Choroid plexus epithelial cell (primary cell): ENCODE measurements around the gene LAMA3.

Experiments used
- DNase-seq: peaks from one replicate; pipeline ENCODE4 v3.0.0-alpha.2; 2010; ENCODE audit warnings: low read depth
- H3K4me3 ChIP-seq: 2 replicates; pipeline ENCODE4 v1.5.1; 2011; ENCODE audit warnings: low read depth, mild to moderate bottlenecking, control low read depth, low read length, moderate library complexity
- TF ChIP-seq, protein P1 (sequence below): conservative IDR thresholded peaks from 2 replicates; pipeline ENCODE4 v1.5.1; 2011; ENCODE audit warnings: low read depth, mild to moderate bottlenecking, control low read depth, inconsistent platforms, low read length, moderate library complexity

Gene LAMA3

GRCh38 chr18:23990474-23991410 lies 301.5 kb downstream of the LAMA3 start:
- no peak overlapping the region for H3K4me3 ChIP-seq
- no peak for DNase-seq
- TF ChIP-seq, protein P1, sequence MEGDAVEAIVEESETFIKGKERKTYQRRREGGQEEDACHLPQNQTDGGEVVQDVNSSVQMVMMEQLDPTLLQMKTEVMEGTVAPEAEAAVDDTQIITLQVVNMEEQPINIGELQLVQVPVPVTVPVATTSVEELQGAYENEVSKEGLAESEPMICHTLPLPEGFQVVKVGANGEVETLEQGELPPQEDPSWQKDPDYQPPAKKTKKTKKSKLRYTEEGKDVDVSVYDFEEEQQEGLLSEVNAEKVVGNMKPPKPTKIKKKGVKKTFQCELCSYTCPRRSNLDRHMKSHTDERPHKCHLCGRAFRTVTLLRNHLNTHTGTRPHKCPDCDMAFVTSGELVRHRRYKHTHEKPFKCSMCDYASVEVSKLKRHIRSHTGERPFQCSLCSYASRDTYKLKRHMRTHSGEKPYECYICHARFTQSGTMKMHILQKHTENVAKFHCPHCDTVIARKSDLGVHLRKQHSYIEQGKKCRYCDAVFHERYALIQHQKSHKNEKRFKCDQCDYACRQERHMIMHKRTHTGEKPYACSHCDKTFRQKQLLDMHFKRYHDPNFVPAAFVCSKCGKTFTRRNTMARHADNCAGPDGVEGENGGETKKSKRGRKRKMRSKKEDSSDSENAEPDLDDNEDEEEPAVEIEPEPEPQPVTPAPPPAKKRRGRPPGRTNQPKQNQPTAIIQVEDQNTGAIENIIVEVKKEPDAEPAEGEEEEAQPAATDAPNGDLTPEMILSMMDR = no peak

DNA sequence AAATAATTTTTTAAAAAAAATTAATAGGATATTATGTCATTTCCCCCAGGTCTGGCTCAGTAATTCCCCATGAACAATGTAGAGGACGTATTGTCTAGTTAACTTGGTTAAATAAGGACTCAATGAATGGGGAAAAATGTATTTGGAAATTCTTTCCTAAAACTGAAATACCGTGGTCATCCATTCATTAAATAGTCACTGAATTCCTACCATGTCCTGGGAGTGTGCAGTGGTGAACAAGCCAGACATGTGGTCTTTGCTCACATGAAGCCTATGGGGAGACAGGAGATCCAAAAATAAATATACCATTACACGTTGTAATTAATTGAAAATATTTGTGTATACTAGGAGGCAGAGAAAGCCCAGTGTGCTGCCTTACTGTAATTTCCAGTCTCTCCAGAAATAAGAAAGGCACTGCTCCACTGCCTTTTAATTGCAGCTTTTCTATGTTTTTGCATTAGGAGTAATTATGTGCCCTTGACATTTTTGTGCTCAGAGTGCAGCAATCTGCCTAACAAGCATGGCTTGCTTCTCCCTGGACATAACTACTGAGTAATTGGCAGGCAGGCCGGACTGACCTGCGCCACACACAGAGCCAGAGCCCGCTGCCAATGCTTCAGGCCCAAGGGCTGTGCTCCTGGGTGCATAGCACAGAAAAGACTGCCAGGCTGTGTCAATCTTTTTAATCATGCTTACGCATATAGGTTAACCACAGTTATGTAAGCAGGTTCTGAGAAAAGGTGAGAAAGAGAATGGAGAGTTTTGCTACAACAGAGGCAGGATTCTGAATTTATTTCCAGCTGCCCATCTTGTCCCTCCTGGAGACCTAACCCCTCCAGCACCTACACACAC lies 303.1 kb downstream of the LAMA3 start:
- DNase-seq = no peak
- no peak overlapping the region for H3K4me3 ChIP-seq
- TF ChIP-seq, protein P1 = no peak

GRCh38 chr18:23992941-23993280 lies 303.7 kb downstream of the LAMA3 start:
- DNase-seq = no peak
- no peak overlapping the region for H3K4me3 ChIP-seq
- TF ChIP-seq, protein P1 = no peak

DNA sequence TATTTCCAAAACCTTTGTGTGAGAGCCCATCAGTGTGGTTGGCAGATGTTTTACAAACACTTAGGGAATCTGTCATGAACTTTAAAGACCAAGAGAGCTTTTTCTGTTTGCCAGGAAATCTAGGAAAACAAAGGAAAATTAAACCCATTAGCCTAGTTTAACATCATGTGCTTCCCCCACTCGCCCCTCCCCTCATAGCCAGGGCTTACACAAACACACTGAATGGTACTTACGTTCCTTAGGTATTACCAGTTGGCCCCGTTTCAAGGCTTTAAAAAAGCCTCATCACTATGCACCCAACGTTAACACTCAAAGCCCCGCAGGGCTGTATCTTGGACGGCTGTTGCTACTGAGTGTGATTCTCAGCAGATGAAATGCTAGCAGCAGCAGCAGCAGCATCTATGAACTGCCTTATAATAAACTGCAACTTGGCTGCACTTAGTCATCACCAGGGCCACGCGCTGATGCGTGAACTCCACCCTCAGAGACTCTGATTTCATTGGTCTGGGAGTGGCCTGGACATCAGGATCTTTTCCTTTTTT lies 305.2 kb downstream of the LAMA3 start:
- no peak overlapping the region for H3K4me3 ChIP-seq
- TF ChIP-seq, protein P1 = no peak
- DNase-seq = peak; percentile 82

GRCh38 chr18:23995180-23995579 lies 305.9 kb downstream of the LAMA3 start:
- no peak for DNase-seq
- TF ChIP-seq, protein P1 = no peak
- no peak overlapping the region for H3K4me3 ChIP-seq

- TF ChIP-seq, protein P1 = no peak
- DNase-seq = no peak
- no peak overlapping the region for H3K4me3 ChIP-seq
These were observed 308.8 kb downstream of the LAMA3 start for GRCh38 chr18:23998018-23998417.
